Suppressor macrophage (primary cell): ENCODE measurements around the gene EMC8.
"Not testable (repeated sequence)": the region's sequence is repeated elsewhere in the genome, so short reads cannot be mapped to it uniquely, and the experiment has no call there.

Experiments
- DNase-seq, 4 experiments: peaks; one replicate each; pipeline ENCODE4 v3.0.0-alpha.2; 2020 to 2022

The EMC8 gene

GRCh38 chr16:85812031-85812807, 12.9 kb upstream of the EMC8 start:
- no peak for DNase-seq

GRCh38 chr16:85810742-85811115, 11.4 kb upstream of the EMC8 start:
- no peak for DNase-seq

- DNase-seq, result no peak
Observed at GRCh38 chr16:85810097-85810741, 10.9 kb upstream of the EMC8 start.

GRCh38 chr16:85809645-85810044, 10.3 kb upstream of the EMC8 start:
- DNase-seq, result no peak

GRCh38 chr16:85808926-85809325, 9.6 kb upstream of the EMC8 start:
- no peak for DNase-seq

- not testable (repeated sequence) for DNase-seq
Observed at GRCh38 chr16:85808104-85808503, 8.8 kb upstream of the EMC8 start.

GRCh38 chr16:85807340-85807739, 8.0 kb upstream of the EMC8 start:
- not testable (repeated sequence) for DNase-seq

- DNase-seq, result no peak
Observed at GRCh38 chr16:85806539-85806938, 7.2 kb upstream of the EMC8 start.

- no peak for DNase-seq
Observed at GRCh38 chr16:85805442-85806045, 6.2 kb upstream of the EMC8 start.

- no peak for DNase-seq
Observed at GRCh38 chr16:85803570-85803969, 4.2 kb upstream of the EMC8 start.

GRCh38 chr16:85800321-85800669, 951 bp upstream of the EMC8 start:
- peak in 1 of 4 experiments; percentile 10 for DNase-seq

GRCh38 chr16:85798901-85799496, 345 bp downstream of the EMC8 start:
- DNase-seq, result peak; percentile 49 to 76 (median 62)

GRCh38 chr16:85798283-85798776, 1.0 kb downstream of the EMC8 start:
- DNase-seq, result peak in 1 of 4 experiments; percentile 5

GRCh38 chr16:85796599-85796998, 2.7 kb downstream of the EMC8 start:
- no peak for DNase-seq

- DNase-seq, result no peak
Observed at GRCh38 chr16:85796152-85796551, 3.2 kb downstream of the EMC8 start.

GRCh38 chr16:85794696-85795095, 4.6 kb downstream of the EMC8 start:
- no peak for DNase-seq

GRCh38 chr16:85793662-85794298, 5.6 kb downstream of the EMC8 start:
- no peak for DNase-seq

- no peak for DNase-seq
Observed at GRCh38 chr16:85789773-85790172, 9.6 kb downstream of the EMC8 start.

GRCh38 chr16:85788819-85789218, 10.5 kb downstream of the EMC8 start:
- no peak for DNase-seq

- DNase-seq, result no peak
Observed at GRCh38 chr16:85785927-85786326, 13.4 kb downstream of the EMC8 start.

- no peak for DNase-seq
Observed at GRCh38 chr16:85784813-85785212, 14.5 kb downstream of the EMC8 start.

- DNase-seq, result no peak
Observed at GRCh38 chr16:85783441-85783840, 15.9 kb downstream of the EMC8 start.

GRCh38 chr16:85782451-85782850, 16.9 kb downstream of the EMC8 start:
- peak in 2 of 4 experiments; percentile 5 to 10 for DNase-seq
